D341Med (cell line): ENCODE measurements around the gene INTS2.
"Not testable (repeated sequence)": the region's sequence is repeated elsewhere in the genome, so short reads cannot be mapped to it uniquely, and the experiment has no call there.

ENCODE experiments used
- DNase-seq: peaks from one replicate; pipeline ENCODE4 v3.0.0; 2012; ENCODE audit warnings: low spot score

The INTS2 gene

GRCh38 chr17:61897548-61898180 is 30.1 kb downstream of the INTS2 start:
- DNase-seq, result no peak

GRCh38 chr17:61895391-61895790 is 32.4 kb downstream of the INTS2 start:
- DNase-seq, result no peak

- DNase-seq, result not testable (repeated sequence)
These were observed 33.5 kb downstream of the INTS2 start for GRCh38 chr17:61894310-61894709.

GRCh38 chr17:61887733-61888132 is 40.0 kb downstream of the INTS2 start:
- DNase-seq, result not testable (repeated sequence)

- DNase-seq, result not testable (repeated sequence)
These were observed 41.9 kb downstream of the INTS2 start for GRCh38 chr17:61885865-61886264.

- DNase-seq, result no peak
These were observed 42.9 kb downstream of the INTS2 start for GRCh38 chr17:61884864-61885263.

GRCh38 chr17:61880589-61881102 is 47.1 kb downstream of the INTS2 start:
- no peak for DNase-seq

GRCh38 chr17:61878984-61879612 is 48.7 kb downstream of the INTS2 start:
- DNase-seq, result no peak

- no peak for DNase-seq
These were observed 49.3 kb downstream of the INTS2 start for GRCh38 chr17:61878520-61878919.

- DNase-seq, result no peak
These were observed 49.9 kb downstream of the INTS2 start for GRCh38 chr17:61877837-61878236.

GRCh38 chr17:61875804-61876203 is 52.0 kb downstream of the INTS2 start:
- no peak for DNase-seq

GRCh38 chr17:61875285-61875684 is 52.5 kb downstream of the INTS2 start:
- DNase-seq, result no peak

GRCh38 chr17:61874075-61874474 is 53.7 kb downstream of the INTS2 start:
- no peak for DNase-seq

GRCh38 chr17:61872099-61872498 is 55.7 kb downstream of the INTS2 start:
- DNase-seq, result no peak

- DNase-seq, result no peak
These were observed 58.6 kb downstream of the INTS2 start for GRCh38 chr17:61869138-61869537.

GRCh38 chr17:61868074-61868473 is 59.7 kb downstream of the INTS2 start:
- DNase-seq, result no peak

GRCh38 chr17:61867033-61867432 is 60.7 kb downstream of the INTS2 start:
- no peak for DNase-seq

- DNase-seq, result no peak
These were observed 64.0 kb downstream of the INTS2 start for GRCh38 chr17:61863801-61864126.

GRCh38 chr17:61862975-61863800 is 64.6 kb downstream of the INTS2 start, which contains the start of gene BRIP1:
BRIP1 (minus strand) TSS chr17:61863528; CDS start chr17:61861539, 1,989 bp downstream.
- DNase-seq, result peak; percentile 99

GRCh38 chr17:61862105-61862574 is 65.6 kb downstream of the INTS2 start:
- no peak for DNase-seq

GRCh38 chr17:61860397-61860796 is 67.4 kb downstream of the INTS2 start:
- DNase-seq, result not testable (repeated sequence)

- no peak for DNase-seq
These were observed 71.7 kb downstream of the INTS2 start for GRCh38 chr17:61856035-61856434.

GRCh38 chr17:61852857-61853256 is 74.9 kb downstream of the INTS2 start:
- DNase-seq, result no peak
